K562 (cell line): ENCODE measurements around the gene GFI1B. TPM values are rescaled to one million over a fixed set of nuclear protein-coding genes. Genes with fewer than 3 reads are reported as not detected.

Source experiments
- OTX1 ChIP-seq: fragments of 450-650 bp; formaldehyde crosslinking; IDR thresholded peaks from 2 replicates; pipeline ENCODE4 v1.4.0; 2022; ENCODE audit warnings: mild to moderate bottlenecking
- polyA plus RNA-seq, 8 experiments: library from polyadenylated mRNA; depleted of rRNA in 4 of 8; stranded (reverse) in 5 of 8; unstranded in 3 of 8; fragments of >200 nt; fragmentation: Nextera tagmentation in 2 of 8; fragmentation: Illumina TruSeq in 1 of 8; extraction: Ambion mirVana in 2 of 8; extraction: Trizol in 1 of 8; gene quantifications; 2 replicates each; pipeline versions ENCODE4 v1.2.1 to v1.2.3, GENCODE V29; 2011 to 2014; ENCODE audit warnings: inconsistent platforms in 1 of 8, missing spikeins in 1 of 8
- total RNA-seq, 7 experiments: library from RNA; depleted of rRNA in 6 of 7; stranded (reverse); fragments of >200 nt in 6 of 7; fragmentation: Illumina TruSeq in 2 of 7; extraction: Trizol in 2 of 7; gene quantifications; 2 replicates each; pipeline versions ENCODE4 v1.2.1 to v1.2.3, GENCODE V29; 2011 to 2021; ENCODE audit warnings: low replicate concordance in 1 of 7
- TF ChIP-seq, protein P1 (sequence below): fragments of 200-600 bp; sonication (generic); IDR thresholded peaks from one replicate; pipeline ENCODE4 v1.6.1; 2012; ENCODE audit warnings: mild to moderate bottlenecking, low read depth, low read length, inconsistent platforms
- TF ChIP-seq, protein P2 (sequence below), 2 experiments: fragments of 450-650 bp in 1 of 2; sonication (generic) in 1 of 2; formaldehyde crosslinking in 1 of 2; IDR thresholded peaks in 1 of 2; conservative IDR thresholded peaks in 1 of 2; 2 replicates each; pipeline versions ENCODE4 v1.6.1 to v1.8.1; 2016 to 2023; ENCODE audit warnings: mild to moderate bottlenecking in 2 of 2, moderate library complexity in 2 of 2, inconsistent platforms in 1 of 2, missing genetic modification reagents in 1 of 2
- TF ChIP-seq, protein P3 (sequence below): fragments of 250-450 bp; sonication (Bioruptor Pico); IDR thresholded peaks from 2 replicates; pipeline ENCODE4 v1.5.0; 2022; ENCODE audit warnings: mild to moderate bottlenecking
- TF ChIP-seq, protein P4 (sequence below): sonication (generic); formaldehyde crosslinking; IDR thresholded peaks from 2 replicates; pipeline ENCODE4 v1.8.1; 2023; ENCODE audit warnings: mild to moderate bottlenecking, missing genetic modification reagents

Gene GFI1B
- total and polyA plus RNA-seq, 9 of the 15 experiments (the other 6 are each of a cell fraction or from before 2014, with no cell fraction given), result 8.0 to 75.7 (median 34.5) TPM

DNA sequence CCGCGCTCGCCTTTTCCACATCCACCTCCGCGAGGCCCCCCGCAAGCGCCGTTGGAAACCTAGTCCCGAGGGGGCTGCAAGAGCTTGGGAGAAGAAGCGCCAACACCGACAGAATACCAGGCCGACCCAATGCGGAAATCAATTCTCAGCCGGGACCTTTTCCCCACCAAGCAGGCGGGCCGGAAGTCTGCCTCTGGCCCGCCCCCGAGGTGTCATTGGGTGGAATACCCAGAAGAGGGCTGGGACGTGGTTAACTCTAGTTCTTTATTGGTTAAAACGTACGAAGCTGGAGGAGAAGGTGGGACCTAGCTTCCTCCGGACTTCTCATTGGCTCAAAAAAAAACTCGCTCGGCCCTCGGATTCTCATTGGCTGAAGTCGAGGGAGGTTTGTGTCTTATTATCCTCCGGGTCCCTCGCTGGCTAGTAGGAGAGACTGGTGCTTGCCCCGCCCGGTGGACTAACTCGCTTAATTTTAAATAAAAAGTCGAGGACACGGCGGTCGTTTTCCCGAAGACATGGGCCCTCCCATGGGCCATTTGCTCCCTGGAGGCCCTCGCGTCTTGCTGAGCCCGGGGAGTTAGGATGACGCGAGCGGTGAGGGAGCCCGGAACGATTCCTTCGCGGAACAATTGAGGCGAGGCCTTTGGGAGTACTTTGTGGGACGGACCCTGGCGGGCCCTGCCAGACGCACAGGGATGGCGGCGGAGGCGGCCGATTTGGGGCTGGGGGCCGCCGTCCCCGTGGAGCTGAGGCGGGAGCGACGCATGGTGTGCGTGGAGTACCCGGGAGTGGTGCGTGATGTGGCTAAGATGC lies 52.0 kb downstream of the GFI1B start, which contains the start of gene GTF3C5 (continued):
- TF ChIP-seq, protein P1, sequence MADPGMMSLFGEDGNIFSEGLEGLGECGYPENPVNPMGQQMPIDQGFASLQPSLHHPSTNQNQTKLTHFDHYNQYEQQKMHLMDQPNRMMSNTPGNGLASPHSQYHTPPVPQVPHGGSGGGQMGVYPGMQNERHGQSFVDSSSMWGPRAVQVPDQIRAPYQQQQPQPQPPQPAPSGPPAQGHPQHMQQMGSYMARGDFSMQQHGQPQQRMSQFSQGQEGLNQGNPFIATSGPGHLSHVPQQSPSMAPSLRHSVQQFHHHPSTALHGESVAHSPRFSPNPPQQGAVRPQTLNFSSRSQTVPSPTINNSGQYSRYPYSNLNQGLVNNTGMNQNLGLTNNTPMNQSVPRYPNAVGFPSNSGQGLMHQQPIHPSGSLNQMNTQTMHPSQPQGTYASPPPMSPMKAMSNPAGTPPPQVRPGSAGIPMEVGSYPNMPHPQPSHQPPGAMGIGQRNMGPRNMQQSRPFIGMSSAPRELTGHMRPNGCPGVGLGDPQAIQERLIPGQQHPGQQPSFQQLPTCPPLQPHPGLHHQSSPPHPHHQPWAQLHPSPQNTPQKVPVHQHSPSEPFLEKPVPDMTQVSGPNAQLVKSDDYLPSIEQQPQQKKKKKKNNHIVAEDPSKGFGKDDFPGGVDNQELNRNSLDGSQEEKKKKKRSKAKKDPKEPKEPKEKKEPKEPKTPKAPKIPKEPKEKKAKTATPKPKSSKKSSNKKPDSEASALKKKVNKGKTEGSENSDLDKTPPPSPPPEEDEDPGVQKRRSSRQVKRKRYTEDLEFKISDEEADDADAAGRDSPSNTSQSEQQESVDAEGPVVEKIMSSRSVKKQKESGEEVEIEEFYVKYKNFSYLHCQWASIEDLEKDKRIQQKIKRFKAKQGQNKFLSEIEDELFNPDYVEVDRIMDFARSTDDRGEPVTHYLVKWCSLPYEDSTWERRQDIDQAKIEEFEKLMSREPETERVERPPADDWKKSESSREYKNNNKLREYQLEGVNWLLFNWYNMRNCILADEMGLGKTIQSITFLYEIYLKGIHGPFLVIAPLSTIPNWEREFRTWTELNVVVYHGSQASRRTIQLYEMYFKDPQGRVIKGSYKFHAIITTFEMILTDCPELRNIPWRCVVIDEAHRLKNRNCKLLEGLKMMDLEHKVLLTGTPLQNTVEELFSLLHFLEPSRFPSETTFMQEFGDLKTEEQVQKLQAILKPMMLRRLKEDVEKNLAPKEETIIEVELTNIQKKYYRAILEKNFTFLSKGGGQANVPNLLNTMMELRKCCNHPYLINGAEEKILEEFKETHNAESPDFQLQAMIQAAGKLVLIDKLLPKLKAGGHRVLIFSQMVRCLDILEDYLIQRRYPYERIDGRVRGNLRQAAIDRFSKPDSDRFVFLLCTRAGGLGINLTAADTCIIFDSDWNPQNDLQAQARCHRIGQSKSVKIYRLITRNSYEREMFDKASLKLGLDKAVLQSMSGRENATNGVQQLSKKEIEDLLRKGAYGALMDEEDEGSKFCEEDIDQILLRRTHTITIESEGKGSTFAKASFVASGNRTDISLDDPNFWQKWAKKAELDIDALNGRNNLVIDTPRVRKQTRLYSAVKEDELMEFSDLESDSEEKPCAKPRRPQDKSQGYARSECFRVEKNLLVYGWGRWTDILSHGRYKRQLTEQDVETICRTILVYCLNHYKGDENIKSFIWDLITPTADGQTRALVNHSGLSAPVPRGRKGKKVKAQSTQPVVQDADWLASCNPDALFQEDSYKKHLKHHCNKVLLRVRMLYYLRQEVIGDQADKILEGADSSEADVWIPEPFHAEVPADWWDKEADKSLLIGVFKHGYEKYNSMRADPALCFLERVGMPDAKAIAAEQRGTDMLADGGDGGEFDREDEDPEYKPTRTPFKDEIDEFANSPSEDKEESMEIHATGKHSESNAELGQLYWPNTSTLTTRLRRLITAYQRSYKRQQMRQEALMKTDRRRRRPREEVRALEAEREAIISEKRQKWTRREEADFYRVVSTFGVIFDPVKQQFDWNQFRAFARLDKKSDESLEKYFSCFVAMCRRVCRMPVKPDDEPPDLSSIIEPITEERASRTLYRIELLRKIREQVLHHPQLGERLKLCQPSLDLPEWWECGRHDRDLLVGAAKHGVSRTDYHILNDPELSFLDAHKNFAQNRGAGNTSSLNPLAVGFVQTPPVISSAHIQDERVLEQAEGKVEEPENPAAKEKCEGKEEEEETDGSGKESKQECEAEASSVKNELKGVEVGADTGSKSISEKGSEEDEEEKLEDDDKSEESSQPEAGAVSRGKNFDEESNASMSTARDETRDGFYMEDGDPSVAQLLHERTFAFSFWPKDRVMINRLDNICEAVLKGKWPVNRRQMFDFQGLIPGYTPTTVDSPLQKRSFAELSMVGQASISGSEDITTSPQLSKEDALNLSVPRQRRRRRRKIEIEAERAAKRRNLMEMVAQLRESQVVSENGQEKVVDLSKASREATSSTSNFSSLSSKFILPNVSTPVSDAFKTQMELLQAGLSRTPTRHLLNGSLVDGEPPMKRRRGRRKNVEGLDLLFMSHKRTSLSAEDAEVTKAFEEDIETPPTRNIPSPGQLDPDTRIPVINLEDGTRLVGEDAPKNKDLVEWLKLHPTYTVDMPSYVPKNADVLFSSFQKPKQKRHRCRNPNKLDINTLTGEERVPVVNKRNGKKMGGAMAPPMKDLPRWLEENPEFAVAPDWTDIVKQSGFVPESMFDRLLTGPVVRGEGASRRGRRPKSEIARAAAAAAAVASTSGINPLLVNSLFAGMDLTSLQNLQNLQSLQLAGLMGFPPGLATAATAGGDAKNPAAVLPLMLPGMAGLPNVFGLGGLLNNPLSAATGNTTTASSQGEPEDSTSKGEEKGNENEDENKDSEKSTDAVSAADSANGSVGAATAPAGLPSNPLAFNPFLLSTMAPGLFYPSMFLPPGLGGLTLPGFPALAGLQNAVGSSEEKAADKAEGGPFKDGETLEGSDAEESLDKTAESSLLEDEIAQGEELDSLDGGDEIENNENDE, result no peak
- TF ChIP-seq, protein P2, sequence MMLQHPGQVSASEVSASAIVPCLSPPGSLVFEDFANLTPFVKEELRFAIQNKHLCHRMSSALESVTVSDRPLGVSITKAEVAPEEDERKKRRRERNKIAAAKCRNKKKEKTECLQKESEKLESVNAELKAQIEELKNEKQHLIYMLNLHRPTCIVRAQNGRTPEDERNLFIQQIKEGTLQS (IDR thresholded peaks at IDR 0.05), result peak; percentile 55; the same call in 1 of the 2 replicates
- TF ChIP-seq, protein P2 (CRISPR knock-in tag; conservative IDR thresholded peaks at IDR 0.05), result no peak
- TF ChIP-seq, protein P3, sequence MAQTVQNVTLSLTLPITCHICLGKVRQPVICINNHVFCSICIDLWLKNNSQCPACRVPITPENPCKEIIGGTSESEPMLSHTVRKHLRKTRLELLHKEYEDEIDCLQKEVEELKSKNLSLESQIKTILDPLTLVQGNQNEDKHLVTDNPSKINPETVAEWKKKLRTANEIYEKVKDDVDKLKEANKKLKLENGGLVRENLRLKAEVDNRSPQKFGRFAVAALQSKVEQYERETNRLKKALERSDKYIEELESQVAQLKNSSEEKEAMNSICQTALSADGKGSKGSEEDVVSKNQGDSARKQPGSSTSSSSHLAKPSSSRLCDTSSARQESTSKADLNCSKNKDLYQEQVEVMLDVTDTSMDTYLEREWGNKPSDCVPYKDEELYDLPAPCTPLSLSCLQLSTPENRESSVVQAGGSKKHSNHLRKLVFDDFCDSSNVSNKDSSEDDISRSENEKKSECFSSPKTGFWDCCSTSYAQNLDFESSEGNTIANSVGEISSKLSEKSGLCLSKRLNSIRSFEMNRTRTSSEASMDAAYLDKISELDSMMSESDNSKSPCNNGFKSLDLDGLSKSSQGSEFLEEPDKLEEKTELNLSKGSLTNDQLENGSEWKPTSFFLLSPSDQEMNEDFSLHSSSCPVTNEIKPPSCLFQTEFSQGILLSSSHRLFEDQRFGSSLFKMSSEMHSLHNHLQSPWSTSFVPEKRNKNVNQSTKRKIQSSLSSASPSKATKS (CRISPR knock-in tag), result no peak
- 0 out of 2 replicates have a peak, but pooled peaks have one; percentile 27 for TF ChIP-seq OTX1
- TF ChIP-seq, protein P4, sequence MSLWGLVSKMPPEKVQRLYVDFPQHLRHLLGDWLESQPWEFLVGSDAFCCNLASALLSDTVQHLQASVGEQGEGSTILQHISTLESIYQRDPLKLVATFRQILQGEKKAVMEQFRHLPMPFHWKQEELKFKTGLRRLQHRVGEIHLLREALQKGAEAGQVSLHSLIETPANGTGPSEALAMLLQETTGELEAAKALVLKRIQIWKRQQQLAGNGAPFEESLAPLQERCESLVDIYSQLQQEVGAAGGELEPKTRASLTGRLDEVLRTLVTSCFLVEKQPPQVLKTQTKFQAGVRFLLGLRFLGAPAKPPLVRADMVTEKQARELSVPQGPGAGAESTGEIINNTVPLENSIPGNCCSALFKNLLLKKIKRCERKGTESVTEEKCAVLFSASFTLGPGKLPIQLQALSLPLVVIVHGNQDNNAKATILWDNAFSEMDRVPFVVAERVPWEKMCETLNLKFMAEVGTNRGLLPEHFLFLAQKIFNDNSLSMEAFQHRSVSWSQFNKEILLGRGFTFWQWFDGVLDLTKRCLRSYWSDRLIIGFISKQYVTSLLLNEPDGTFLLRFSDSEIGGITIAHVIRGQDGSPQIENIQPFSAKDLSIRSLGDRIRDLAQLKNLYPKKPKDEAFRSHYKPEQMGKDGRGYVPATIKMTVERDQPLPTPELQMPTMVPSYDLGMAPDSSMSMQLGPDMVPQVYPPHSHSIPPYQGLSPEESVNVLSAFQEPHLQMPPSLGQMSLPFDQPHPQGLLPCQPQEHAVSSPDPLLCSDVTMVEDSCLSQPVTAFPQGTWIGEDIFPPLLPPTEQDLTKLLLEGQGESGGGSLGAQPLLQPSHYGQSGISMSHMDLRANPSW (CRISPR knock-in tag), result no peak
